NCI-H128 (cell line): ENCODE data around the gene ECSCR.
"Not testable (repeated sequence)": the region's sequence is repeated elsewhere in the genome, so short reads cannot be mapped to it uniquely, and the experiment has no call there.

Experiments used
- DNase-seq: peaks from one replicate; lab custom pipeline; 2025; ENCODE audit not compliant: unreplicated experiment; lab: John Stamatoyannopoulos, UW

Gene ECSCR

GRCh38 chr5:139462586-139463276 lies at the start of gene ECSCR:
Gene ECSCR, minus strand, starts transcription at chr5:139462743. Its CDS starts 73 bp downstream, at chr5:139462670.
- no peak for DNase-seq

- not testable (repeated sequence) for DNase-seq
These were observed 42.2 kb upstream of the ECSCR start for GRCh38 chr5:139504722-139505121.

- DNase-seq: not testable (repeated sequence)
These were observed 41.3 kb upstream of the ECSCR start for GRCh38 chr5:139503879-139504278.

- DNase-seq: not testable (repeated sequence)
These were observed 40.7 kb upstream of the ECSCR start for GRCh38 chr5:139503036-139503817.

GRCh38 chr5:139501381-139501780 lies 38.8 kb upstream of the ECSCR start:
- no peak for DNase-seq

- DNase-seq: no peak
These were observed 33.3 kb upstream of the ECSCR start for GRCh38 chr5:139495638-139496435.

GRCh38 chr5:139494832-139495231 lies 32.3 kb upstream of the ECSCR start:
- no peak for DNase-seq

- no peak for DNase-seq
These were observed 31.7 kb upstream of the ECSCR start for GRCh38 chr5:139494256-139494655.

- no peak for DNase-seq
These were observed 30.2 kb upstream of the ECSCR start for GRCh38 chr5:139492700-139493192.

- no peak for DNase-seq
These were observed 25.7 kb upstream of the ECSCR start for GRCh38 chr5:139488260-139488659.

- DNase-seq: no peak
These were observed 23.7 kb upstream of the ECSCR start for GRCh38 chr5:139486201-139486600.

- not testable (repeated sequence) for DNase-seq
These were observed 20.3 kb upstream of the ECSCR start for GRCh38 chr5:139482890-139483208.

- peak; percentile 71 for DNase-seq
These were observed 19.7 kb upstream of the ECSCR start, which contains the start of gene STING1 for GRCh38 chr5:139482050-139482889. Gene STING1, minus strand, starts transcription at chr5:139482758. Its CDS starts 1,054 bp downstream, at chr5:139481704.

- DNase-seq: peak; percentile 15
These were observed 19.1 kb upstream of the ECSCR start for GRCh38 chr5:139481580-139482049.

GRCh38 chr5:139481122-139481533 lies 18.6 kb upstream of the ECSCR start:
- no peak for DNase-seq

- DNase-seq: not testable (repeated sequence)
These were observed 17.2 kb upstream of the ECSCR start for GRCh38 chr5:139479729-139480128.

GRCh38 chr5:139478657-139479423 lies 16.3 kb upstream of the ECSCR start:
- DNase-seq: not testable (repeated sequence)

- no peak for DNase-seq
These were observed 13.5 kb upstream of the ECSCR start for GRCh38 chr5:139475865-139476617.
